Loucy (cell line): ENCODE results near the gene KCNAB3.
A peak's percentile ranks its signal among the peaks of the same experiment; 100 is the strongest.

ENCODE experiments used
- H2AFZ ChIP-seq: fragments of 200-600 bp; sonication (generic); 2 replicates; pipeline ENCODE4 v1.6.0; 2016; ENCODE audit warnings: antibody characterized with exemption, mild to moderate bottlenecking, low read length, moderate library complexity
- H3F3A ChIP-seq: fragments of 200-600 bp; 2 replicates; pipeline ENCODE4 v1.6.0; 2016; ENCODE audit warnings: antibody characterized with exemption, low read depth, mild to moderate bottlenecking
- H3K27me3 ChIP-seq: fragments of 200-600 bp; sonication (generic); 2 replicates; pipeline ENCODE4 v1.6.1; 2014; ENCODE audit warnings: low read length, mild to moderate bottlenecking; ENCODE audit not compliant: insufficient read depth, poor library complexity, severe bottlenecking
- H3K36me3 ChIP-seq: fragments of 200-600 bp; sonication (generic); 2 replicates; pipeline ENCODE4 v1.6.1; 2016; ENCODE audit warnings: low read length; ENCODE audit not compliant: insufficient read depth
- H3K4me1 ChIP-seq: fragments of 200-600 bp; sonication (generic); 2 replicates; pipeline ENCODE4 v1.5.1; 2014; ENCODE audit warnings: low read length, mild to moderate bottlenecking; ENCODE audit not compliant: insufficient read depth, poor library complexity, severe bottlenecking
- H3K4me2 ChIP-seq: fragments of 200-600 bp; sonication (generic); 2 replicates; pipeline ENCODE4 v1.6.0; 2014; ENCODE audit warnings: antibody characterized with exemption, low read length, low read depth, mild to moderate bottlenecking; ENCODE audit not compliant: poor library complexity, severe bottlenecking
- H3K4me3 ChIP-seq: fragments of 200-600 bp; sonication (generic); 2 replicates; pipeline ENCODE4 v1.5.1; 2014; ENCODE audit warnings: low read length, mild to moderate bottlenecking, mixed read lengths; ENCODE audit not compliant: poor library complexity, severe bottlenecking
- H3K79me2 ChIP-seq: fragments of 200-600 bp; sonication (generic); 2 replicates; pipeline ENCODE4 v1.6.1; 2014; ENCODE audit warnings: low read length; ENCODE audit not compliant: insufficient read depth
- H3K9ac ChIP-seq: fragments of 200-600 bp; sonication (generic); 2 replicates; pipeline ENCODE4 v1.6.0; 2014; ENCODE audit warnings: mild to moderate bottlenecking, low read depth, low read length, moderate library complexity; ENCODE audit not compliant: poor library complexity, severe bottlenecking
- H3K9me2 ChIP-seq: fragments of 200-600 bp; sonication (generic); replicated peaks from 2 replicates; pipeline ENCODE4 v1.6.1; 2016; ENCODE audit warnings: low read depth, low read length, mixed read lengths
- H3K9me3 ChIP-seq: fragments of 200-600 bp; sonication (generic); 2 replicates; pipeline ENCODE4 v1.6.1; 2014; ENCODE audit warnings: mild to moderate bottlenecking, antibody characterized with exemption, low read length, low read depth; ENCODE audit not compliant: insufficient read depth
- H4K20me1 ChIP-seq: fragments of 200-600 bp; sonication (generic); 2 replicates; pipeline ENCODE4 v1.6.0; 2014; ENCODE audit warnings: antibody characterized with exemption, low read length, mild to moderate bottlenecking; ENCODE audit not compliant: insufficient read depth, poor library complexity, severe bottlenecking
- EZH2phosphoT487 ChIP-seq: fragments of 200-600 bp; IDR thresholded peaks from 2 replicates; pipeline ENCODE4 v1.6.1; 2018; ENCODE audit warnings: antibody characterized with exemption, mild to moderate bottlenecking, moderate library complexity, borderline replicate concordance
- TF ChIP-seq, protein P1 (sequence below): fragments of 200-600 bp; sonication (generic); conservative IDR thresholded peaks from 2 replicates; pipeline ENCODE4 v1.5.1; 2014; ENCODE audit warnings: mild to moderate bottlenecking, antibody characterized with exemption, low read length

Gene KCNAB3

DNA sequence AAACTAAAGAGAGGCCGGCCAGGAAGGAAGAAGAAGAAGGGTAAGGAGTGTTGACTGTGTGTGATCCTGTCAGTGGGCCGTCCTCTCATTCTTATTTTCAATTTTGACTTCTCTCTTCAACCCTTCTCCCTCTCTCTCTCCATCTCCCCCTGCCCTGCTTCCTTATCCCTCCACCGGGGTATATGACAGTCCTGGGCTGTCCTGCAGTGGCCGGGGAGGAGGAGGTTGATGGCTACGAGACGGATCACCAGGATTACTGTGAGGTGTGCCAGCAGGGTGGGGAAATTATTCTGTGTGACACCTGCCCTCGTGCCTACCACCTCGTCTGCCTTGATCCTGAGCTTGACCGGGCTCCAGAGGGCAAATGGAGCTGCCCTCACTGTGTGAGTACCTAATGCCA, 35.4 kb downstream of the KCNAB3 start:
- TF ChIP-seq EZH2phosphoT487 = no peak
- TF ChIP-seq, protein P1, sequence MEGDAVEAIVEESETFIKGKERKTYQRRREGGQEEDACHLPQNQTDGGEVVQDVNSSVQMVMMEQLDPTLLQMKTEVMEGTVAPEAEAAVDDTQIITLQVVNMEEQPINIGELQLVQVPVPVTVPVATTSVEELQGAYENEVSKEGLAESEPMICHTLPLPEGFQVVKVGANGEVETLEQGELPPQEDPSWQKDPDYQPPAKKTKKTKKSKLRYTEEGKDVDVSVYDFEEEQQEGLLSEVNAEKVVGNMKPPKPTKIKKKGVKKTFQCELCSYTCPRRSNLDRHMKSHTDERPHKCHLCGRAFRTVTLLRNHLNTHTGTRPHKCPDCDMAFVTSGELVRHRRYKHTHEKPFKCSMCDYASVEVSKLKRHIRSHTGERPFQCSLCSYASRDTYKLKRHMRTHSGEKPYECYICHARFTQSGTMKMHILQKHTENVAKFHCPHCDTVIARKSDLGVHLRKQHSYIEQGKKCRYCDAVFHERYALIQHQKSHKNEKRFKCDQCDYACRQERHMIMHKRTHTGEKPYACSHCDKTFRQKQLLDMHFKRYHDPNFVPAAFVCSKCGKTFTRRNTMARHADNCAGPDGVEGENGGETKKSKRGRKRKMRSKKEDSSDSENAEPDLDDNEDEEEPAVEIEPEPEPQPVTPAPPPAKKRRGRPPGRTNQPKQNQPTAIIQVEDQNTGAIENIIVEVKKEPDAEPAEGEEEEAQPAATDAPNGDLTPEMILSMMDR = no peak
- Histone ChIP-seq H4K20me1 (peaks cover 24% of the 10 kb centered on the region), H3K79me2 (peaks cover 35% of the 10 kb centered on the region), H3K9me3 (no peaks in the 10 kb centered on the region), H3K4me1 (peaks cover 6% of the 10 kb centered on the region), H3K9ac (no peak overlapping the region), H3K27me3 (no peaks in the 10 kb centered on the region), H3K4me3 (no peak overlapping the region), H3K9me2 (no peaks in the 10 kb centered on the region), H3K4me2 (no peak overlapping the region), H3K36me3 (peaks cover 87% of the 10 kb centered on the region), H2AFZ (no peak overlapping the region), H3F3A (no peaks in the 10 kb centered on the region)

DNA sequence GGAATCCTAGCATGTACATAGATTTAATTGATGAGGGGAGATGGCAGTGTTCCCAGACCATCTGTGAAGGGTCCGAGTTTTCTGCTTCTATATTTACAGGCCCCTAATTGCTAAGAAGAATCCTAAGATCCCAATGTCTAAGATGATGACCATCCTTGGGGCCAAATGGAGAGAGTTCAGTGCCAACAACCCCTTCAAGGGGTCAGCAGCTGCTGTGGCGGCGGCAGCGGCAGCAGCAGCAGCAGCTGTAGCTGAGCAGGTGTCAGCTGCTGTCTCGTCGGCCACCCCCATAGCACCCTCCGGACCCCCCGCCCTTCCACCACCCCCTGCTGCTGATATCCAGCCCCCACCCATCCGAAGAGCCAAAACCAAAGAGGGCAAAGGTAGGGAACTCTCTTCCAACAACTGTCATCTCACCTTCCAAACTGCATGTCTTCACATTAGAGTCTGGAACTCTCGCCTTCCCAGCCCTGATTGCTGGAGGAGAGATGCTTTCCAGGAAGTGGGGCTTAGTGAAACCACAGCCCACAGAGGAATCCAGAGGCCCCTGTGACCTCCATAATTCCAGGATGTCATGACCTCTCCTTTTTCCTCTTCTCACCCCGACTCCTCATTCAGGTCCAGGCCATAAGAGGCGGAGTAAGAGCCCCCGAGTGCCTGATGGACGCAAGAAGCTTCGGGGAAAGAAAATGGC, 36.3 kb downstream of the KCNAB3 start:
- TF ChIP-seq EZH2phosphoT487 = no peak
- TF ChIP-seq, protein P1 = no peak
- no peak overlapping the region for H3K4me3 ChIP-seq
- no peaks in the 10 kb centered on the region for H3K27me3 ChIP-seq
- H4K20me1 ChIP-seq = peaks cover 33% of the 10 kb centered on the region
- peaks cover 78% of the 10 kb centered on the region for H3K36me3 ChIP-seq
- H3K4me2 ChIP-seq = no peak overlapping the region
- H3K79me2 ChIP-seq = peaks cover 44% of the 10 kb centered on the region
- no peak overlapping the region for H2AFZ ChIP-seq
- no peaks in the 10 kb centered on the region for H3F3A ChIP-seq
- H3K9ac ChIP-seq = no peak overlapping the region
- H3K9me3 ChIP-seq = no peaks in the 10 kb centered on the region
- H3K4me1 ChIP-seq = peaks cover 15% of the 10 kb centered on the region
- no peaks in the 10 kb centered on the region for H3K9me2 ChIP-seq

DNA sequence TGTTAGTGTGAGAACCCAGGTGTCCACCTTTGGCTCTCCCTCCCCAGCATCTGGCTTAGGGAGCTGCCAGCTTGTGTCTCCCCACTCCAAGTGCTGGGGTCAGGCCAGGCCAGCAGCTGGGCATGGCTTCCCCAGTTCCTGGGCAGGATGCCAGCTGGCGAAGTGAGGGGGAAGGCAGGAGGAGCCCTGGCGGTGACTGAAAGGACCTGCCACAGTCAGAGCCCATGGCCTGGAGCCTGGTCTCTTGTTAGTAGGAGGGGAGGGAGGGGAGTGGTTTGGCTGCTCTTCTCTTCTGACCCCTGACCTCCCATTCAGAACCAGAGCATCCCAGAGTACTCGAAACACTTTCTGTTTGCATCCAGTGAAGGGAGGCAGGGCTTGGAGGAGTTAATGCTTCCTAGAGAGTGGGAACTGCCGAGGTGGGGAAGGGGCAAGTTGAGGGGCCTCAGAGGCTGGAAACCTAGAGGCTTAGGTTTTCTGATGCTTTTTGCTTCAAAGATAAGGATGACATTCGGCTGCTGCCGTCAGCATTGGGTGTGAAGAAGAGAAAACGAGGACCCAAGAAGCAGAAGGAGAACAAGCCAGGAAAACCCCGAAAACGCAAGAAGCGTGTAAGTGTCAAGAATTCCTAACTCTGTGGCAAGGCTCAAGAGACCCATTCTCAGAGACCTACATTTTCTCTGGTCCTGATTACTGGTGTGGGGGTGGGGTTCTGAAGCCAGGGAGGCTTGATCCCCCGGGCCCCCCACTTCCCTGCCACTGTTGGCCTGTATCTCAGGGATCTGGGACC, 40.3 kb downstream of the KCNAB3 start:
- Histone ChIP-seq H3K79me2 (peaks cover 70% of the 10 kb centered on the region), H4K20me1 (peaks cover 33% of the 10 kb centered on the region), H3K9me3 (no peaks in the 10 kb centered on the region), H3K4me1 (peaks cover 20% of the 10 kb centered on the region), H3K4me3 (peak overlapping the region; percentile 89), H3K4me2 (peak overlapping the region; percentile 96), H3K27me3 (no peaks in the 10 kb centered on the region), H2AFZ (no peak overlapping the region), H3K36me3 (peaks cover 45% of the 10 kb centered on the region), H3K9ac (peak overlapping the region; percentile 89), H3K9me2 (no peaks in the 10 kb centered on the region), H3F3A (peaks cover 12% of the 10 kb centered on the region)
- TF ChIP-seq, protein P1 = no peak; the same call in 1 of the 2 replicates
- TF ChIP-seq EZH2phosphoT487 = no peak
